HG02642 (cell line): ENCODE results near the gene RPRD1B.

ENCODE experiments used
- ATAC-seq: cut with Tn5 transposase; IDR thresholded peaks from one replicate; pipeline ENCODE4 v1.9.1; 2021; ENCODE audit warnings: mild to moderate bottlenecking; ENCODE audit not compliant: unreplicated experiment, poor library complexity

The RPRD1B gene

GRCh38 chr20:38115205-38115604 is 81.7 kb downstream of the RPRD1B start:
- no peak for ATAC-seq

GRCh38 chr20:38115896-38116295 is 82.3 kb downstream of the RPRD1B start:
- ATAC-seq: no peak

- ATAC-seq: no peak
These were observed 83.0 kb downstream of the RPRD1B start for GRCh38 chr20:38116409-38117165.

GRCh38 chr20:38117205-38117604 is 83.7 kb downstream of the RPRD1B start:
- ATAC-seq: no peak

- ATAC-seq: no peak
These were observed 84.1 kb downstream of the RPRD1B start for GRCh38 chr20:38117635-38118034.

GRCh38 chr20:38119446-38119845 is 85.9 kb downstream of the RPRD1B start:
- no peak for ATAC-seq

- ATAC-seq: no peak
These were observed 87.1 kb downstream of the RPRD1B start for GRCh38 chr20:38120625-38120988.

GRCh38 chr20:38121741-38122140 is 88.2 kb downstream of the RPRD1B start:
- no peak for ATAC-seq

GRCh38 chr20:38123021-38123587 is 89.6 kb downstream of the RPRD1B start:
- no peak for ATAC-seq

- ATAC-seq: no peak
These were observed 91.9 kb downstream of the RPRD1B start for GRCh38 chr20:38125157-38126056.

GRCh38 chr20:38126146-38126921 is 92.8 kb downstream of the RPRD1B start:
- ATAC-seq: no peak

- ATAC-seq: no peak
These were observed 93.5 kb downstream of the RPRD1B start for GRCh38 chr20:38126932-38127621.

GRCh38 chr20:38127920-38128528 is 94.5 kb downstream of the RPRD1B start:
- no peak for ATAC-seq

GRCh38 chr20:38128691-38129090 is 95.1 kb downstream of the RPRD1B start:
- no peak for ATAC-seq

- no peak for ATAC-seq
These were observed 95.8 kb downstream of the RPRD1B start for GRCh38 chr20:38129248-38129865.

GRCh38 chr20:38129893-38130609 is 96.5 kb downstream of the RPRD1B start:
- no peak for ATAC-seq

GRCh38 chr20:38130687-38131587 is 97.4 kb downstream of the RPRD1B start:
- no peak for ATAC-seq
